CD4-positive, alpha-beta T cell (primary cell): Measurements from ENCODE around the gene PITPNM3. TPM values are rescaled to one million over a fixed set of nuclear protein-coding genes. Genes with fewer than 3 reads are reported as not detected.

Experiments used
- ATAC-seq: fragments of 200-7000 bp; cut with Tn5 transposase; one replicate; pipeline ENCODE4 v1.10.0; 2022; ENCODE audit warnings: mild to moderate bottlenecking; ENCODE audit not compliant: poor library complexity
- CTCF ChIA-PET: fragments of 350-600 bp; sonication (Branson Sonifier 250); formaldehyde crosslinking; loops from one replicate; lab custom pipeline; 2021; ENCODE audit warnings: antibody characterized with exemption, inconsistent platforms; lab: Charles Lee
- POLR2A ChIA-PET: fragments of 350-600 bp; sonication (Branson Sonifier 250); formaldehyde crosslinking; loops from one replicate; lab custom pipeline; 2021; ENCODE audit warnings: antibody characterized with exemption, inconsistent platforms; lab: Charles Lee
- DNase-seq, 14 experiments: peaks; one replicate each; pipeline ENCODE4 v3.0.0-alpha.2; 2013 to 2020; ENCODE audit warnings: mixed read lengths in 2 of 14
- H3K27ac ChIP-seq, 2 donors: one replicate each; pipeline versions ENCODE4 v1.5.1 to v1.7.0; 2013; ENCODE audit warnings: low read length in 2 of 2, low read depth in 1 of 2, mild to moderate bottlenecking in 1 of 2
- H3K27me3 ChIP-seq, 2 experiments: 1 replicate in 1 of 2; 2 replicates in 1 of 2; pipeline versions ENCODE4 v1.6.1 to v1.7.0; 2013; ENCODE audit warnings: low read length in 2 of 2, control low read depth in 1 of 2, mild to moderate bottlenecking in 1 of 2, moderate library complexity in 1 of 2; ENCODE audit not compliant: insufficient read depth in 2 of 2, control insufficient read depth in 1 of 2
- H3K36me3 ChIP-seq: one replicate; pipeline ENCODE4 v1.6.1; 2013; ENCODE audit warnings: low read length, control low read depth; ENCODE audit not compliant: insufficient read depth
- H3K4me1 ChIP-seq: one replicate; pipeline ENCODE4 v1.6.1; 2013; ENCODE audit warnings: low read length, control low read depth; ENCODE audit not compliant: insufficient read depth
- H3K4me3 ChIP-seq: one replicate; pipeline ENCODE4 v1.5.1; 2013; ENCODE audit warnings: mild to moderate bottlenecking, low read length, moderate library complexity
- H3K9me3 ChIP-seq, 2 experiments: 1 replicate in 1 of 2; 2 replicates in 1 of 2; pipeline versions ENCODE4 v1.6.1 to v1.7.0; 2013; ENCODE audit warnings: low read length in 2 of 2, mild to moderate bottlenecking in 2 of 2, control low read depth in 1 of 2, moderate library complexity in 1 of 2; ENCODE audit not compliant: control insufficient read depth in 1 of 2, insufficient read depth in 1 of 2
- H3K27ac Mint-ChIP-seq: one replicate; pipeline ENCODE4 v1.8.0; 2020; ENCODE audit warnings: mixed read lengths
- H3K27me3 Mint-ChIP-seq: one replicate; pipeline ENCODE4 v1.8.0; 2021; ENCODE audit warnings: mixed read lengths
- H3K36me3 Mint-ChIP-seq: one replicate; pipeline ENCODE4 v1.8.0; 2021; ENCODE audit warnings: low read depth, mixed read lengths
- H3K4me1 Mint-ChIP-seq: one replicate; pipeline ENCODE4 v1.8.0; 2021; ENCODE audit warnings: low read depth, mixed read lengths
- H3K4me3 Mint-ChIP-seq: one replicate; pipeline ENCODE4 v1.8.0; 2020; ENCODE audit warnings: mild to moderate bottlenecking, mixed read lengths
- H3K9me3 Mint-ChIP-seq: one replicate; pipeline ENCODE4 v1.8.0; 2020; ENCODE audit warnings: mixed read lengths
- intact Hi-C, 2 experiments: fragments of 100-400 bp; cut with DNase I in 1 of 2; cut with micrococcal nuclease in 1 of 2; formaldehyde crosslinking; loops; one replicate each; pipeline versions ENCODE4 v1.15.1 to v1.9.0; 2023 to 2025; cut with DNase I, micrococcal nuclease
- total RNA-seq, 174 experiments: library from RNA in 2 of 174; stranded (reverse) in 2 of 174; gene quantifications; one replicate each; pipeline ENCODE4 v1.2.3 and lab custom pipeline; 2021 to 2026
- TF ChIP-seq, protein P1 (sequence below): fragments of 200-600 bp; IDR thresholded peaks from one replicate; pipeline ENCODE4 v1.8.0; 2022; ENCODE audit warnings: antibody characterized with exemption, mild to moderate bottlenecking

The PITPNM3 gene
- total RNA-seq, 2 experiments from 2014 or later = 0.34 to 0.41 TPM

DNA sequence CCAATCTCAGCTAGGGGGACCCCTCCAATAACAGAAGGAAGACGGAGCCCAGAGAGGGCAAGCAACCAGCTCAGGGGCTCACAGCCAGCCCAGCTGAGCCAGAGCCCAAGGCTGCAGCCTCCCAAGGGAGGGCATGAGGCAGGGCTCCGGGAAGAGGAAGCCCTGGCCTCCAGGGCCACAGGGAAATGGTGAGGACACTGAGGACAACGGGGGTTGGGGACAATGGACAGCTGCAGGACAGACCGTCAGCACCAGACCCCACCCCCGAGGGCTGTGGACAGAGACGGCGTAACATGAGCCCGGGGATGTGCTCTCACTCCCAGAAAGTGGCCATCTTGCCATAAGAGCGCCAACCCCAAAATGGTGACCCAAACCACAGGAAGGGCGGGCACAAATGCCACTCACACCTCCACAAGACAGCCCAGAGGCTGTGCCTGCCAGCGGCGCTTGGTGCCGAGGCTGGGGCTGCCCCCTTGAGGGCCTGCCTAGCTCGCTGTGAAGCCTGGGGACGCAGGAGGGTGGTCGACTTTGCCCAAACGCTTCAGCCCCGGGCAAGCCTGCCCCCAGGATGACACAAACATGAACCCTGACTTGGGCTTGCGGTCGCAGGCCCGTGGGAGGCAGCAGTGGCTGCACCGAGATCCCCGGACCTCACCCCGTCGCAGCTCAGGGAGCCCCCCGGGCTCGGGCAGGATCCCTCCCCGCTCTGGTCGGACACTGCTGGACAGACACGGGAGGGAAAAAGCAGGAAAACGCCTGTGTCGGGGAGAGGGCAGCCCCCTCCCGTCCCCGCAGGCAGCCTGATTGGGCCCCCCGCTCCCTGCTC is 101.6 kb downstream of the PITPNM3 start:
- peak in 2 of 14 experiments; percentile 9 to 29 for DNase-seq

DNA sequence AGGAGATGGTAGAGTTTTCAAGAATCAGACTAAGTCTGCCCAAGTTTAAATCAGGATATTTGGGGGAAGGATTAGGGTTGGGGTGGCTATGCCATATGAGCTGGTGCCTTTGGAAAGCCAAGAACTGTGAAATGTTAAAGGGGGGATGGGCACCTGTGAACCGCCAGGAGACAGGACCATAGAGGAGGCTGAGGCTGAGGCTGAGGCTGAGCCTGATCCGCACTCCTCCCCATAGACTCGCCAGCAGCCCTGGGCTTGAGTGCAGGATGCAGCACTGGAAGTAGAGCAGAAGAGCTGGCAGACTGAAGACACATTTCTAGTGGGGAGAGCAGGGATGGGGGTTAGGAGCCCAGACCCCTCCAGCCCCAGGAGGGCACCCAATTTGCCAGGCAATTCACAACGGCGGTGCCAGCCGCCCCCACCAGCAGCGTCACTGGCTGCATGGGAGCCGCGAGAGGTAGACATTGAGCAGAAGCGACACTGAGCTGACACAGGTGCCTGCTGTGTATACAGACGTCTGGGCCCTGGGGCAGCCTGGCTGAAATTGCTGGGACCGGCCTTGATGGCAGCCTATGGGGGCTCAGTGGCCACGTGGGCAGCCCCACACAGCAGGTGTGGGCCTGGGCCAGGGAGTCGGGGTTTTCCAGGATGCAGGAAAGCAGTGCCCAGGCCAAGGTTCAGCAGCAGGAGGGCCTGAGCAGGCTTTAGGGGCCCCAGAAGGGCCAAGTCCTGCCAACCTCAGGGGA is 102.9 kb downstream of the PITPNM3 start:
- Mint-ChIP-seq H3K4me3 (peak overlapping the region; percentile 39), H3K36me3 (no peaks in the 10 kb centered on the region), H3K27ac (peak overlapping the region; percentile 65), H3K9me3 (no peaks in the 10 kb centered on the region), H3K27me3 (no peaks in the 10 kb centered on the region), H3K4me1 (peaks cover 14% of the 10 kb centered on the region)
- ChIA-PET POLR2A (interaction anchor here (0.6 to 2.3 kb wide), 2 partner anchors 9 to 884 kb away, joined by 3 to 13 read pairs; partner anchors contain the start of gene PIMREG), CTCF (interaction anchor here (2.8 kb wide), 1 partner anchor 20 kb away, joined by 11 read pairs; no protein-coding TSS in a partner anchor)
- TF ChIP-seq, protein P1, sequence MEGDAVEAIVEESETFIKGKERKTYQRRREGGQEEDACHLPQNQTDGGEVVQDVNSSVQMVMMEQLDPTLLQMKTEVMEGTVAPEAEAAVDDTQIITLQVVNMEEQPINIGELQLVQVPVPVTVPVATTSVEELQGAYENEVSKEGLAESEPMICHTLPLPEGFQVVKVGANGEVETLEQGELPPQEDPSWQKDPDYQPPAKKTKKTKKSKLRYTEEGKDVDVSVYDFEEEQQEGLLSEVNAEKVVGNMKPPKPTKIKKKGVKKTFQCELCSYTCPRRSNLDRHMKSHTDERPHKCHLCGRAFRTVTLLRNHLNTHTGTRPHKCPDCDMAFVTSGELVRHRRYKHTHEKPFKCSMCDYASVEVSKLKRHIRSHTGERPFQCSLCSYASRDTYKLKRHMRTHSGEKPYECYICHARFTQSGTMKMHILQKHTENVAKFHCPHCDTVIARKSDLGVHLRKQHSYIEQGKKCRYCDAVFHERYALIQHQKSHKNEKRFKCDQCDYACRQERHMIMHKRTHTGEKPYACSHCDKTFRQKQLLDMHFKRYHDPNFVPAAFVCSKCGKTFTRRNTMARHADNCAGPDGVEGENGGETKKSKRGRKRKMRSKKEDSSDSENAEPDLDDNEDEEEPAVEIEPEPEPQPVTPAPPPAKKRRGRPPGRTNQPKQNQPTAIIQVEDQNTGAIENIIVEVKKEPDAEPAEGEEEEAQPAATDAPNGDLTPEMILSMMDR = no peak
- Histone ChIP-seq H3K4me1 (peaks cover 10% of the 10 kb centered on the region), H3K9me3 (no peaks in the 10 kb centered on the region), H3K4me3 (no peak overlapping the region), H3K27me3 (no peaks in the 10 kb centered on the region), H3K27ac (peak overlapping the region in 1 of 2 donors; percentile 10), H3K36me3 (no peaks in the 10 kb centered on the region)
- intact Hi-C loops = no loop called here
- DNase-seq = peak in 1 of 14 experiments; percentile 12
- ATAC-seq = no peak

More for the DNA sequence above, 101.6 kb downstream of the PITPNM3 start:
- POLR2A ChIA-PET = interaction anchor here (1.5 to 2.3 kb wide), 3 partner anchors 9 to 870 kb away, joined by 3 to 13 read pairs (median 4); partner anchors contain the start of genes NLRP1 and PIMREG
- H3K4me1 Mint-ChIP-seq = peaks cover 14% of the 10 kb centered on the region
- H3K9me3 Mint-ChIP-seq = no peaks in the 10 kb centered on the region
- H3K36me3 Mint-ChIP-seq = no peaks in the 10 kb centered on the region
- H3K27ac Mint-ChIP-seq = peak overlapping the region; percentile 65
- intact Hi-C loops = no loop called here
- Histone ChIP-seq H3K27ac (peak overlapping the region in 1 of 2 donors; percentile 41), H3K27me3 (no peaks in the 10 kb centered on the region), H3K4me1 (peaks cover 10% of the 10 kb centered on the region), H3K4me3 (peak overlapping the region; percentile 38), H3K36me3 (no peaks in the 10 kb centered on the region), H3K9me3 (no peaks in the 10 kb centered on the region)
- no peaks in the 10 kb centered on the region for H3K27me3 Mint-ChIP-seq
- H3K4me3 Mint-ChIP-seq = no peak overlapping the region
- CTCF ChIA-PET = interaction anchor here (2.8 kb wide), 1 partner anchor 18 kb away, joined by 11 read pairs; no protein-coding TSS in a partner anchor
- no peak for ATAC-seq
- TF ChIP-seq, protein P1 = no peak

DNA sequence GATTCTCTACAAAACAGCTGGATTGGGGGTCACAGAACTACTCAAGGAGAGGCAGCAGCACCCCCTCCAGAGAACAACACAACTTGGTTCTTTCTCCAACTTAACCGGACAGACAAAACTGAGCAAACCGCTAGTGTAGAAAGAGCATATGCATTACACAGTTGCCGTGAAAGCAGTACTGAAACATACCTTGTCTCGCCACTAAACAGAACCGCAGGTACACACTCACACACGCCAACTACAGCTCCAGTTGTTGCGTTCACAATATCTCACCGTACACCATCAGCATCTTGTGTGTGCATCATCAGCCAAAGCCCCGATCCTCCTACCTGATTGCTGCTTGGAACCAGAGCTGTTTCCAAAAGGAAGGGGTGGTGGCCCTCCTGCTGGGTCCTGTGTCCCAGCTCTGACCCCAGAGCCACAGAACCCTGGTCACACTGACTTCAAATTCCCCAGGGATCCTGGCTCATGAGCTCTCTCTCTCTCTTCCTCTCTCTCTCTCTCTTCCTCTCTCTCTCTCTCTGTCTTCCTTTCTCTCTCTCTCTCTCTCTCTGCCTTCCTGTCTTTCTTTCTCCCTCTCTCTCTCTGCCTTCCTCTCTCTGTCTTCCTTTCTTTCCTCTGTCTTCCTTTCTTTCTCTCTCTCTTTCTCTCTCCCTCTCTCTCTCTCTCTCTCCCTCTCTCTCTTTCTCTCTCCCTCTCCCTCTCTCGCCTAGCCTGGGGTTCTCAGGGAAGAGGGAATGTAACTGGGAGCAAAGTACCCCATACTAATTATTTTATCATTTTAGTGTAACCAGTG is 103.7 kb downstream of the PITPNM3 start:
- POLR2A ChIA-PET = interaction anchor here (0.6 kb wide), 1 partner anchor 885 kb away, joined by 3 read pairs; no protein-coding TSS in a partner anchor
- Mint-ChIP-seq H3K36me3 (no peaks in the 10 kb centered on the region), H3K27me3 (no peaks in the 10 kb centered on the region), H3K4me1 (peaks cover 14% of the 10 kb centered on the region), H3K4me3 (no peak overlapping the region), H3K27ac (no peak overlapping the region), H3K9me3 (no peaks in the 10 kb centered on the region)
- H3K27ac ChIP-seq = no peak overlapping the region
- no peak overlapping the region for H3K4me3 ChIP-seq
- ATAC-seq (no peak), DNase-seq (no peak)
- no peaks in the 10 kb centered on the region for H3K36me3 ChIP-seq
- TF ChIP-seq, protein P1 = no peak
- no peaks in the 10 kb centered on the region for H3K27me3 ChIP-seq
- intact Hi-C loops = no loop called here
- peaks cover 10% of the 10 kb centered on the region for H3K4me1 ChIP-seq
- CTCF ChIA-PET = interaction anchor here (1.1 kb wide), 1 partner anchor 20 kb away, joined by 3 read pairs; no protein-coding TSS in a partner anchor
- H3K9me3 ChIP-seq = no peaks in the 10 kb centered on the region
